ENCODE data around the gene PSMB7.

DNA sequence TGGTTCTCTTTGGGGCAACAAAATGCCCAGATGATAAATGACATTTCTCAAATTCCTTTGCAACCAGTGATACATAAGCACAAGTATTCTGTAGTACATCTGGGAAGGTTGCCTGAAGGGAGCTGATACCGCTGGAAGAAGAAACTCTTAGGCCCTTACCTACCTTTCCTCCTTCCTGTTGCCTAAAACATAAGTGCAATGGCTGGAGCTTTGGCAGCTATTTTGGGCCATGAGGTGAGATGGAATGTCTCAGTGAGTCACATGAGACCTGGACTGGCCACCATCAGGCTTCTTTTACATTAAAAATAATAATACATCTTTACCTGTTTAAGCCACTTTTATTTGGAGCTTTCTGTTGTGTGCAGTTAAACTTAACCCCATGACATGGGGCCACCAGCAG lies 23.8 kb upstream of the PSMB7 start:
- TF ChIP-seq EZH2 (IDR thresholded peaks at IDR 0.05; ENCODE audit: low read length, missing control alignments), result no peak
- TF ChIP-seq, protein P1, sequence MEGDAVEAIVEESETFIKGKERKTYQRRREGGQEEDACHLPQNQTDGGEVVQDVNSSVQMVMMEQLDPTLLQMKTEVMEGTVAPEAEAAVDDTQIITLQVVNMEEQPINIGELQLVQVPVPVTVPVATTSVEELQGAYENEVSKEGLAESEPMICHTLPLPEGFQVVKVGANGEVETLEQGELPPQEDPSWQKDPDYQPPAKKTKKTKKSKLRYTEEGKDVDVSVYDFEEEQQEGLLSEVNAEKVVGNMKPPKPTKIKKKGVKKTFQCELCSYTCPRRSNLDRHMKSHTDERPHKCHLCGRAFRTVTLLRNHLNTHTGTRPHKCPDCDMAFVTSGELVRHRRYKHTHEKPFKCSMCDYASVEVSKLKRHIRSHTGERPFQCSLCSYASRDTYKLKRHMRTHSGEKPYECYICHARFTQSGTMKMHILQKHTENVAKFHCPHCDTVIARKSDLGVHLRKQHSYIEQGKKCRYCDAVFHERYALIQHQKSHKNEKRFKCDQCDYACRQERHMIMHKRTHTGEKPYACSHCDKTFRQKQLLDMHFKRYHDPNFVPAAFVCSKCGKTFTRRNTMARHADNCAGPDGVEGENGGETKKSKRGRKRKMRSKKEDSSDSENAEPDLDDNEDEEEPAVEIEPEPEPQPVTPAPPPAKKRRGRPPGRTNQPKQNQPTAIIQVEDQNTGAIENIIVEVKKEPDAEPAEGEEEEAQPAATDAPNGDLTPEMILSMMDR (conservative IDR thresholded peaks at IDR 0.05 in 1 of 2, IDR thresholded peaks at IDR 0.05 in 1 of 2; ENCODE audit: low read depth in 1 of 2, low read length in 2 of 2), result no peak
